PC-3 (cell line): ENCODE results near the gene ASIC3. TPM values are rescaled to one million over a fixed set of nuclear protein-coding genes. Genes with fewer than 3 reads are reported as not detected.
A peak's percentile ranks its signal among the peaks of the same experiment; 100 is the strongest.

Experiments used
- ATAC-seq: fragments of 200-7000 bp; cut with Tn5 transposase; 2 replicates; pipeline ENCODE4 v1.9.1; 2020; ENCODE audit warnings: mild to moderate bottlenecking, moderate library complexity
- BruUV-seq: library from RNA; stranded (reverse); fragments of 400-500 nt; replicated peaks from 2 replicates; lab custom pipeline; 2021; lab: Mats Ljungman, UMichigan
- CTCF ChIA-PET: fragments of 300-600 bp; sonication (Branson Sonifier 250); formaldehyde crosslinking; loops from one replicate; lab custom pipeline; 2022; ENCODE audit warnings: antibody characterized with exemption; lab: Charles Lee
- POLR2A ChIA-PET: fragments of 300-600 bp; sonication (Branson Sonifier 250); formaldehyde crosslinking; loops from one replicate; lab custom pipeline; 2022; ENCODE audit warnings: antibody characterized with exemption; ENCODE audit not compliant: unreplicated experiment; lab: Charles Lee
- DNase-seq: peaks from one replicate; pipeline ENCODE4 v3.0.0-alpha.2; 2015
- H2AFZ ChIP-seq: fragments of 300-600 bp; sonication (generic); 2 replicates; pipeline ENCODE4 v1.6.0; 2016; ENCODE audit warnings: antibody characterized with exemption, low read length
- H3F3A ChIP-seq: fragments of 300-600 bp; sonication (generic); one replicate; pipeline ENCODE4 v1.6.0; 2017; ENCODE audit warnings: antibody characterized with exemption, low read length, control low read depth, mild to moderate bottlenecking; ENCODE audit not compliant: unreplicated experiment
- H3K27ac ChIP-seq: fragments of 300-600 bp; sonication (generic); 2 replicates; pipeline ENCODE4 v1.5.1; 2016; ENCODE audit warnings: mild to moderate bottlenecking, low read length
- H3K27me3 ChIP-seq: fragments of 300-600 bp; sonication (generic); 2 replicates; pipeline ENCODE4 v1.6.1; 2016; ENCODE audit warnings: low read length, mixed read lengths
- H3K36me3 ChIP-seq: fragments of 300-600 bp; sonication (generic); 2 replicates; pipeline ENCODE4 v1.6.1; 2016; ENCODE audit warnings: low read depth, mixed run types, low read length, mixed read lengths
- H3K4me1 ChIP-seq: fragments of 300-600 bp; sonication (generic); 2 replicates; pipeline ENCODE4 v1.5.1; 2016; ENCODE audit warnings: low read length; ENCODE audit not compliant: insufficient read depth
- H3K4me2 ChIP-seq: fragments of 300-600 bp; sonication (generic); 2 replicates; pipeline ENCODE4 v1.6.0; 2016; ENCODE audit warnings: low read length
- H3K4me3 ChIP-seq: fragments of 300-600 bp; sonication (generic); 2 replicates; pipeline ENCODE4 v1.5.1; 2016; ENCODE audit warnings: mild to moderate bottlenecking, low read length, mixed read lengths
- H3K79me2 ChIP-seq: fragments of 300-600 bp; sonication (generic); 2 replicates; pipeline ENCODE4 v1.6.1; 2017; ENCODE audit warnings: low read length, mixed read lengths
- H3K9ac ChIP-seq: fragments of 300-600 bp; sonication (generic); 2 replicates; pipeline ENCODE4 v1.6.0; 2016; ENCODE audit warnings: mild to moderate bottlenecking, low read length
- H3K9me2 ChIP-seq: fragments of 300-600 bp; sonication (generic); replicated peaks from 2 replicates; pipeline ENCODE4 v1.6.1; 2016; ENCODE audit warnings: mixed run types, low read length, mixed read lengths
- H3K9me3 ChIP-seq: fragments of 300-600 bp; sonication (generic); 2 replicates; pipeline ENCODE4 v1.6.1; 2016; ENCODE audit warnings: low read length, mixed read lengths
- H4K20me1 ChIP-seq: fragments of 300-600 bp; sonication (generic); 2 replicates; pipeline ENCODE4 v1.6.1; 2016; ENCODE audit warnings: low read length, mixed read lengths
- EZH2 ChIP-seq: fragments of 300-600 bp; sonication (generic); IDR thresholded peaks from one replicate; pipeline ENCODE4 v1.6.1; 2017; ENCODE audit warnings: antibody characterized with exemption, mild to moderate bottlenecking, low read length; ENCODE audit not compliant: unreplicated experiment
- EZH2phosphoT487 ChIP-seq: fragments of 300-600 bp; sonication (generic); IDR thresholded peaks from 2 replicates; pipeline ENCODE4 v1.6.1; 2018; ENCODE audit warnings: mild to moderate bottlenecking, antibody characterized with exemption, low read length, borderline replicate concordance
- intact Hi-C: fragments of 100-400 bp; cut with micrococcal nuclease; formaldehyde crosslinking; loops from 2 replicates; pipeline ENCODE4 v1.9.0; 2023
- total RNA-seq: library from RNA; depleted of rRNA; stranded (reverse); fragments of >200 nt; gene quantifications from 2 replicates; pipeline ENCODE4 v1.2.3, GENCODE V29; 2014
- TF ChIP-seq, protein P1 (sequence below): fragments of 300-600 bp; sonication (generic); conservative IDR thresholded peaks from 2 replicates; pipeline ENCODE4 v1.5.1; 2017; ENCODE audit warnings: antibody characterized with exemption, low read depth, mild to moderate bottlenecking, low read length

Gene ASIC3
- total RNA-seq, 1 experiment from 2014 or later: 1.7 TPM

DNA sequence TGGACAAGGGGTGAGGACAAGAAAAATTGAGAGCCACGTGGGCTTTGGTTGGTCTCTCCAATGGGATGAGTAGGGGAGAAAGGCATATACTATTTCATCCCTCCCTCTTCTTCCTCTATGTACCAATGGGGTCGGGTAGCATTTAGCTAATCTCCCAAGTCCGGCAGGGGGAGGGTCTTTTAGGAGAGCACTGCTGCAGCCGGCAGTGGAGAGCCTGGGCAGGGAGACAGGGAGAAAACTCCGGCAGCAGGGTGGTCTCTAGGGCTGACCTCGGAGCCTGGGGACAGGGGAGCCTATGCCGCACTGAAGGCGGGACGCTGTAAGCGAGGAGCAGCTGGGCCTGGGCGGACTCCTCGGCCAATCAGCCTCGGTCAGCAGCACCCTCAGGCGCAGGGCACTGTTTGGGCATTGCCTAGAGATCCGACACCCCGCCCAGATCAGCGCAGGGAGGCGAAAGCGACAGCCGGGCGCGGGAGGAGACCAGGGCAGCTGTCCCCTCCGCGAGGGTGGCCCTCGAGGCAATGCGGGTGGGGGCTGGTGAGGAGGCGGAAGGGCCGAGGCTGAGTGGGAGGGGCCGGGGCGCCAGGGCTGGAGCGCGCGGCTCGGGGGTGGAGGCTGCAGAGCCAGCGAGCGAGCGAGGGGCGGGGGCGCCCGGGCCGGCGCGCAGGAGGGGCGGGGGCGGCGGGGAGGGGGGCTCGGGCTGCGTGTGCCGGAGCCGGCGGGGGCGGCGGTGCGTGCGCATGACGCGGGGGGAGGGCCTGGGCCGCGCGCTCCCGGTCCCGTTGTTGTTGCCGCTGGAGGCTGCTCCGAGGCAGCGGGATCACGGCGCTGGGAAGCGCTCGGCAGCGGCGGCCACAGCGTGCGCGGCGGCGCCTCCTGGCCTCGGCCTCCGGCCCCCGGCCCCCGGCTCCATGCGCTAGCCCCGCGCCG, 37.6 kb downstream of the ASIC3 start, which contains the start of gene AGAP3:
Gene AGAP3, plus strand, starts transcription at position 785 of the 930 bp plus-strand sequence. CDS start 267 bp downstream, outside the sequence.
- ATAC-seq (peak; percentile 44), DNase-seq (peak; percentile 71)
- peak within 1 kb of the TSS; percentile 42 for H3K27ac ChIP-seq
- H3K9me3 ChIP-seq: no peaks in the 10 kb centered on the region
- peaks cover 54% of the 10 kb centered on the region for H3K4me1 ChIP-seq
- H3K9me2 ChIP-seq: no peaks in the 10 kb centered on the region
- H3K4me3 ChIP-seq: peak within 1 kb of the TSS; percentile 99
- intact Hi-C loops: loop anchor here (1.0 kb wide), 1 partner anchor 28 kb away; no protein-coding TSS in a partner anchor
- H3K4me2 ChIP-seq: peak within 1 kb of the TSS; percentile 100
- no peaks in the 10 kb centered on the region for H3F3A ChIP-seq
- TF ChIP-seq, protein P1, sequence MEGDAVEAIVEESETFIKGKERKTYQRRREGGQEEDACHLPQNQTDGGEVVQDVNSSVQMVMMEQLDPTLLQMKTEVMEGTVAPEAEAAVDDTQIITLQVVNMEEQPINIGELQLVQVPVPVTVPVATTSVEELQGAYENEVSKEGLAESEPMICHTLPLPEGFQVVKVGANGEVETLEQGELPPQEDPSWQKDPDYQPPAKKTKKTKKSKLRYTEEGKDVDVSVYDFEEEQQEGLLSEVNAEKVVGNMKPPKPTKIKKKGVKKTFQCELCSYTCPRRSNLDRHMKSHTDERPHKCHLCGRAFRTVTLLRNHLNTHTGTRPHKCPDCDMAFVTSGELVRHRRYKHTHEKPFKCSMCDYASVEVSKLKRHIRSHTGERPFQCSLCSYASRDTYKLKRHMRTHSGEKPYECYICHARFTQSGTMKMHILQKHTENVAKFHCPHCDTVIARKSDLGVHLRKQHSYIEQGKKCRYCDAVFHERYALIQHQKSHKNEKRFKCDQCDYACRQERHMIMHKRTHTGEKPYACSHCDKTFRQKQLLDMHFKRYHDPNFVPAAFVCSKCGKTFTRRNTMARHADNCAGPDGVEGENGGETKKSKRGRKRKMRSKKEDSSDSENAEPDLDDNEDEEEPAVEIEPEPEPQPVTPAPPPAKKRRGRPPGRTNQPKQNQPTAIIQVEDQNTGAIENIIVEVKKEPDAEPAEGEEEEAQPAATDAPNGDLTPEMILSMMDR: no peak
- TF ChIP-seq EZH2phosphoT487 (no peak), EZH2 (no peak)
- no peaks in the 10 kb centered on the region for H3K27me3 ChIP-seq
- ChIA-PET POLR2A (no interaction called here), CTCF (no interaction called here)
- peaks cover 4% of the 10 kb centered on the region; the same call in 1 of the 2 replicates for H4K20me1 ChIP-seq
- H3K79me2 ChIP-seq: peaks cover 59% of the 10 kb centered on the region
- peak within 1 kb of the TSS; percentile 87 for H3K9ac ChIP-seq
- BruUV-seq: no TSS peak
- no peaks in the 10 kb centered on the region for H3K36me3 ChIP-seq
- peak within 1 kb of the TSS; percentile 84 for H2AFZ ChIP-seq

DNA sequence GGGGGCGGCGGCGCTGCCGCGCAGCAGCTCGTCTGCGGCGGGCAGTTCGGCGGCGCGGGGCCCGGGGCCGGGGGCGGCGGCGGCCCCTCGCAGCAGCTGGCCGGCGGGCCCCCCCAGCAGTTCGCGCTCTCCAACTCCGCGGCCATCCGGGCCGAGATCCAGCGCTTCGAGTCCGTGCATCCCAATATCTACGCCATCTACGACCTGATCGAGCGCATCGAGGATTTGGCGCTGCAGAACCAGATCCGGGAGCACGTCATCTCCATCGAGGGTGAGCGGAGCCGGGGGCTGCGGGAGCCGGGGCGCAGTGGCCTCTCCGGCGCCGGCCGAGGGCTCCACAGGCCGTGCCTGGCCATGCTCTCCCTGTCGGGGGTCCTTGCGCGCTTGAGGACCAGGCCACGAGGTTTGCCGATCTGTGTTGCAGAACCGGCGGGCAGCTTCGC, 38.5 kb downstream of the ASIC3 start:
- intact Hi-C loops: loop anchor here (1.0 kb wide), 1 partner anchor 29 kb away; no protein-coding TSS in a partner anchor
- Histone ChIP-seq H3K9ac (peak overlapping the region; percentile 87), H3K27ac (peak overlapping the region; percentile 36), H4K20me1 (peaks cover 11% of the 10 kb centered on the region; the same call in 1 of the 2 replicates), H3K27me3 (no peaks in the 10 kb centered on the region), H3K36me3 (no peaks in the 10 kb centered on the region; the same call in 1 of the 2 replicates), H3K9me2 (no peaks in the 10 kb centered on the region), H3K79me2 (peaks cover 64% of the 10 kb centered on the region), H3K9me3 (no peaks in the 10 kb centered on the region), H3K4me1 (peaks cover 46% of the 10 kb centered on the region), H2AFZ (peak overlapping the region; percentile 82), H3K4me3 (peak overlapping the region; percentile 99), H3F3A (no peaks in the 10 kb centered on the region), H3K4me2 (peak overlapping the region; percentile 100)
- ATAC-seq: 0 out of 2 replicates have a peak, but pooled peaks have one; percentile 0
- TF ChIP-seq EZH2 (no peak), EZH2phosphoT487 (no peak)
- ChIA-PET CTCF (no interaction called here), POLR2A (no interaction called here)
- no TSS peak for BruUV-seq
- peak; percentile 30 for DNase-seq

DNA sequence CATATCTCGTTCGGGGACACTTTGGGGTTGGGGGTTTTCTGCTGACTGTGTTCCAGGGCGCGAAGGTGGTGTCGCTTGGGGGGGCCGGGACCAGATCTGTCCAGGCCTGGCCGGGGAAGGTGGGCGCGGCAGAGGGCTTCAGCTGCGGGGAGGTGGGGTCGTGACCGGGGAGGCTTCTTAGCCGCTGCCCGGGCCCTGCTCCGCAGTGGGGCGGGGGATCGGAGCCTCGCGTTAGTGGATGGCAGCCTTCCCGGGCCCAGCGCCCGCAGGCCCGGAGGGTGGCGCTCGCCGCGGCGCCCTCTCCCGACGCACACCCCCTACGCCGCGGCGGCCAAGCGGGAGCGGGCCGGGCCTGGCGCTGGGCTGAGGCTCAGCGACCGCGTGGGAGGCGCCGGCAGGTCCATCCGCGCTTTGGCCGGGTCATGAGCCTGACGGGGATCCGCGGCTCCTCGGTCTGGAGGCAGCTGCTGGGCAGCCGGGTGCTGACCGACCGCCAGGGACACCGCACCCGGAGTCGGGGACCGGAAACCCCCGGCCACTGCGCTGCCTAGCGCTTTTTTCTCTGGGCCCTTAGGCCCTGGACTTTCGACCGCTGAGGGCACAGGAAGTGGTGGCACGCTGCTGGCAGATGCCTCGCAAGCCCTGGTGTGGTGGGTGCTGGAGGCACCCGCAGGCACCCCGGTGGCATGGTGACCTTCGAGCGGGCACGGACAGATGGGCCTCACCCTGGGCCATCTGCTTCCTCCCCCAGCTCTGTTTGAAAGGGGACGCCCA, 39.1 kb downstream of the ASIC3 start:
- no peaks in the 10 kb centered on the region for H3K27me3 ChIP-seq
- peak overlapping the region; percentile 42 for H3K27ac ChIP-seq
- BruUV-seq: no TSS peak
- no peaks in the 10 kb centered on the region for H3K9me3 ChIP-seq
- no peaks in the 10 kb centered on the region for H3K9me2 ChIP-seq
- peak overlapping the region; percentile 87 for H3K9ac ChIP-seq
- H3K4me2 ChIP-seq: peak overlapping the region; percentile 100
- intact Hi-C loops: no loop called here
- H3K4me3 ChIP-seq: peak overlapping the region; percentile 99
- H3K36me3 ChIP-seq: no peaks in the 10 kb centered on the region; the same call in 1 of the 2 replicates
- H3F3A ChIP-seq: no peaks in the 10 kb centered on the region
- ChIA-PET CTCF (no interaction called here), POLR2A (no interaction called here)
- DNase-seq (peak; percentile 51), ATAC-seq (peak; percentile 7)
- TF ChIP-seq, protein P1: peak; percentile 36; the same call in 1 of the 2 replicates
- TF ChIP-seq EZH2: no peak
- TF ChIP-seq EZH2phosphoT487: no peak
- H3K4me1 ChIP-seq: peaks cover 40% of the 10 kb centered on the region
- peaks cover 17% of the 10 kb centered on the region for H4K20me1 ChIP-seq
- H3K79me2 ChIP-seq: peaks cover 64% of the 10 kb centered on the region
- H2AFZ ChIP-seq: peak overlapping the region; percentile 82
